Common myeloid progenitor, CD34-positive (primary cell): ENCODE measurements around the gene EXOC3.

Experiments used
- CTCF ChIA-PET: fragments of 350-600 bp; sonication (Branson Sonifier 250); formaldehyde crosslinking; loops from one replicate; lab custom pipeline; 2021; ENCODE audit warnings: antibody characterized with exemption; lab: Charles Lee
- POLR2A ChIA-PET: fragments of 350-600 bp; sonication (Branson Sonifier 250); formaldehyde crosslinking; loops from one replicate; lab custom pipeline; 2021; ENCODE audit warnings: antibody characterized with exemption; lab: Charles Lee
- DNase-seq, 3 donors: peaks; one replicate each; pipeline versions ENCODE4 v3.0.0 to v3.0.0-alpha.2; 2013
- H3K27ac ChIP-seq, 2 experiments: 1 replicate in 1 of 2; 2 replicates in 1 of 2; pipeline ENCODE4 v1.7.0; 2013; ENCODE audit warnings: inconsistent platforms in 2 of 2, low read length in 2 of 2, mild to moderate bottlenecking in 2 of 2, low read depth in 1 of 2, moderate library complexity in 1 of 2; ENCODE audit not compliant: severe bottlenecking in 2 of 2, insufficient read depth in 1 of 2, poor library complexity in 1 of 2
- H3K27me3 ChIP-seq, 5 experiments: replicated peaks in 2 of 5; 1 replicate in 3 of 5; 2 replicates in 2 of 5; pipeline versions ENCODE4 v1.6.1 to v1.7.0; 2013; ENCODE audit warnings: low read length in 4 of 5, mild to moderate bottlenecking in 2 of 5, moderate library complexity in 2 of 5, inconsistent platforms in 1 of 5; ENCODE audit not compliant: insufficient read depth in 5 of 5, control insufficient read depth in 4 of 5
- H3K36me3 ChIP-seq, 4 experiments: 1 replicate in 2 of 4; 2 replicates in 2 of 4; pipeline versions ENCODE4 v1.6.1 to v1.7.0; 2013; ENCODE audit warnings: low read length in 3 of 4, control low read depth in 1 of 4, mild to moderate bottlenecking in 1 of 4; ENCODE audit not compliant: control insufficient read depth in 4 of 4, insufficient read depth in 4 of 4
- H3K4me1 ChIP-seq, 4 experiments: 1 replicate in 3 of 4; 2 replicates in 1 of 4; pipeline versions ENCODE4 v1.6.1 to v1.7.1; 2013; ENCODE audit warnings: low read length in 3 of 4, mild to moderate bottlenecking in 3 of 4, control low read depth in 1 of 4, inconsistent platforms in 1 of 4, moderate library complexity in 1 of 4; ENCODE audit not compliant: control insufficient read depth in 4 of 4, insufficient read depth in 4 of 4; ENCODE audit errors: control extremely low read depth in 1 of 4
- H3K4me3 ChIP-seq, 7 experiments: 1 replicate in 4 of 7; 2 replicates in 3 of 7; pipeline versions ENCODE4 v1.5.1 to v1.7.0; 2013; ENCODE audit warnings: mild to moderate bottlenecking in 7 of 7, low read length in 6 of 7, moderate library complexity in 6 of 7, inconsistent platforms in 2 of 7, low read depth in 2 of 7, control low read depth in 1 of 7; ENCODE audit not compliant: insufficient read depth in 4 of 7, control insufficient read depth in 1 of 7; ENCODE audit errors: extremely low read depth in 1 of 7
- H3K9me3 ChIP-seq, 5 experiments: 1 replicate in 4 of 5; 2 replicates in 1 of 5; pipeline versions ENCODE4 v1.6.1 to v1.7.1; 2013; ENCODE audit warnings: low read length in 4 of 5, mild to moderate bottlenecking in 2 of 5, inconsistent platforms in 1 of 5, low read depth in 1 of 5, moderate library complexity in 1 of 5; ENCODE audit not compliant: control insufficient read depth in 4 of 5, insufficient read depth in 2 of 5; ENCODE audit errors: control extremely low read depth in 1 of 5
- WGBS: methylation state at CpG from one replicate; pipeline ENCODE4 v1.1.5; 2013; ENCODE audit not compliant: insufficient coverage; 5-methylcytosine and 5-hydroxymethylcytosine counted together

EXOC3 gene

DNA sequence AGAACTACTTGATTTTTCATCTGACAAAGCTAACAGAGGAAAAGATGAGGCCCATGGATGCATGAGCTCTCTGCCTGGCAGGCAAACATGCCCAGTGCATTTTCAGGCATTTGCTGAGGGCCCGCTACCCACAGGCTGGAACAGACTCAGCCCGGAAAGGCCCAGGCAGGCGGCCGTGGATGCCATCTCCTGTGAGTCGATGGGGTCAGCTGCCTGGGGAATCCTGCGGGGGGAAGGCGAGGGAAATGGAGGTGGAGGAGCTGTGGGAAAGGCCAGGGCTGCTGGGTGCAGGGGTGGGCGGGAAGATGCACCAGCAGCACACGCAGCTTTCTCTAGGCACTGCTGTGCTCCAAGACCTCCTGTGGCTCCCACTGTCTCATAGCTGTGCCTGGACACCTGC, 67.5 kb downstream of the EXOC3 start:
- ChIA-PET POLR2A (no interaction called here), CTCF (interaction anchor here (1.2 to 1.8 kb wide), 3 partner anchors 8 to 17 kb away, joined by 3 to 6 read pairs (median 4); no protein-coding TSS in a partner anchor)
- Histone ChIP-seq H3K27me3 (peaks cover 0 to 28% (median 7%) of the 10 kb centered on the region in 5 experiments), H3K4me1 (peaks cover 0 to 3% (median under 1%) of the 10 kb centered on the region in 4 experiments), H3K36me3 (no peaks in the 10 kb centered on the region), H3K9me3 (peaks cover 0 to 4% (median 0%) of the 10 kb centered on the region in 5 experiments), H3K4me3 (no peak overlapping the region), H3K27ac (no peak overlapping the region)
- WGBS, result 93% methylated on average over 9 of the region's 9 CpGs
- no peak for DNase-seq

DNA sequence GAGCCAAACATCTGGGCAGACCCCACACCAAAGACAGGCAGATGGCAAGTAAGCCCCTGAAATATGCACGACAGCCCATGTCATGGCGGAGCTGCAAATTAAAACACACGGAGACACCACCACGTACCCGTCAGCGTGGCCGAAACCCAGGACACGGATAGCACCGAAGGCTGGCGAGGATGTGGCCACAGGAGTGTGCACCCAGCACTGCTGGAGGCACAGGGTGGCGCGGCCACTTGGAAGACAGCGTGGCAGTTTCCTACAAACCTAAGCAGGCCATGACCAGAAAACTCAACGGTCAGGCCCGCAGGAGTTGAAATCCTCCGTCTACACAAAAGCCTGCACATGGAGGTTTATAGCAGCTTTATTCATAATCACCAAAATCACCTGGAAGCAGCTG, 68.5 kb downstream of the EXOC3 start:
- ChIA-PET CTCF (interaction anchor here (1.2 to 1.8 kb wide), 3 partner anchors 9 to 18 kb away, joined by 3 to 6 read pairs (median 4); no protein-coding TSS in a partner anchor), POLR2A (no interaction called here)
- Histone ChIP-seq H3K4me1 (peaks cover 0 to 3% (median under 1%) of the 10 kb centered on the region in 4 experiments), H3K36me3 (no peaks in the 10 kb centered on the region), H3K9me3 (peaks cover 0 to 4% (median 0%) of the 10 kb centered on the region in 5 experiments), H3K27ac (no peak overlapping the region), H3K27me3 (peaks cover 0 to 34% (median 7%) of the 10 kb centered on the region in 5 experiments), H3K4me3 (no peak overlapping the region)
- no peak for DNase-seq
- 94% methylated on average over 14 of the region's 16 CpGs for WGBS

DNA sequence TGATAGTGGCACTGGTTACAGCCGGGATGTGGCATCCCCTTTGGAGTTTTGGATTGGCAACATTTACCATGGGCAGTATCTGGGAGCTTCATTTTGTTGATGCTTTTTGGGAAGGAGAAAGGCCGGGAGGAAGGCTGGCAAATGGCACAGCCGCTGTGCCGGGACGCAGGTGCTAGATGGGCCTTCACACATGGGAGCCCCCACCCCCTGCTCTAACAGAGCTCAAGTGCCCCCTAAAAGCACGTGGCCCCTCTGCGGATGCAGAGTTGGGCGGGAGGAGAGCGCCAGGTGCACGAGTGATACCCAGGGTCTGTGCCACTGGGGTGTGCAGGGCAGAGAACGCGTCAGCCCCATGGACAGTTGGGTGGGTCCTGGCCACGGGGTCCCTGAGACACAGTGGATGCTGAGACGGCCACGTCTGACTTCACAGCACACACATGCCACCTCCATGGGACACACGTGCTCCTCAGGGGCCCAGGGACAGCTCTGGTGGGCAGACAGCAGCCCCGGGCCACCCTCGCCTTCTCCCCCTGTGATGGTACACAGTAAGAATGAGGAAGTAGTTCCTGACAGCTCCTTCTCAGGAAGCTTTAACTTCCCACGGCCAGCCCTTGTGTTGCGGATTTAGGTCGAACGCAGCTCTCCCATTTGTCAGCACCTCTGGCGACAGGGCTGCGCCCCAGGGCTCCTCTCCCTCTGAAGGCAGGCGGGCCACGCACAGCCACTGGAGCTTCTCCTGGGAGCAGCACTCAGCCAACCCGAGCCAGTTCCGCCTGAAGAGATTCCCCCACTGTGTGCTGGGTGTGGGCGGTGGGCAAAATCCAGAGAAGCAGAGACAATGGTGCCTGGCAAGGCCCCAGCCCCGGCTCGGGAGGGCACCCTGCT, 70.5 kb downstream of the EXOC3 start:
- peaks cover 0 to 2% (median 0%) of the 10 kb centered on the region in 5 experiments for H3K9me3 ChIP-seq
- H3K36me3 ChIP-seq, result no peaks in the 10 kb centered on the region
- H3K27me3 ChIP-seq, result peaks cover 0 to 45% (median 7%) of the 10 kb centered on the region in 5 experiments
- ChIA-PET CTCF (interaction anchor here (1.1 to 2.7 kb wide), 2 partner anchors 12 to 24 kb away, joined by 3 to 9 read pairs; no protein-coding TSS in a partner anchor), POLR2A (no interaction called here)
- H3K27ac ChIP-seq, result no peak overlapping the region
- 60% methylated on average over 27 of the region's 31 CpGs for WGBS
- no peak overlapping the region for H3K4me3 ChIP-seq
- H3K4me1 ChIP-seq, result peaks cover 0 to 3% (median under 1%) of the 10 kb centered on the region in 4 experiments
- DNase-seq, result no peak

DNA sequence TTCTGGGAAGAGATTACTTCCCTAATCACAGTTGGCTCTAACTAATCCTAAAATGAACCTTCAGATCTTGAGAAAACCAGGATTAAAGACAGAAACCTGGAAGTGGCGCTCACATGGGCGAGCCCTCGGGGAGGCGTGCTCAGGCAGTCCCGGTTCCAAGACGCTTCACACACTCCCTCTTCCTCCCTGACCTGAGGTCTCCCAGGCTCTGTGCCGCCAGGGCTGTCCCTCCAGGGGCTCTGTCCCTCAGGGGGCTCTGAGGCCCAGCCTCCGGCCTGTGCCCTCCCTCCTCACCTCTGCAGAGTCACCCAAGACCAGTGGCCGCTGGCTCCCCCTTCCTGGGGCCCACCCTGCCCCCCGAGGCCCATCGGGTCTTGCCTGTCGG, 71.1 kb downstream of the EXOC3 start:
- WGBS, result 78% methylated on average over 11 of the region's 12 CpGs
- H3K4me3 ChIP-seq, result no peak overlapping the region
- no peak overlapping the region for H3K27ac ChIP-seq
- peaks cover 0 to 46% (median 9%) of the 10 kb centered on the region in 5 experiments for H3K27me3 ChIP-seq
- CTCF ChIA-PET, result interaction anchor here (1.1 to 2.7 kb wide), 2 partner anchors 11 to 25 kb away, joined by 3 to 9 read pairs; no protein-coding TSS in a partner anchor
- POLR2A ChIA-PET, result no interaction called here
- H3K4me1 ChIP-seq, result peaks cover 0 to 3% (median under 1%) of the 10 kb centered on the region in 4 experiments
- H3K9me3 ChIP-seq, result peaks cover 0 to 2% (median 0%) of the 10 kb centered on the region in 5 experiments
- DNase-seq, result no peak
- no peaks in the 10 kb centered on the region for H3K36me3 ChIP-seq

DNA sequence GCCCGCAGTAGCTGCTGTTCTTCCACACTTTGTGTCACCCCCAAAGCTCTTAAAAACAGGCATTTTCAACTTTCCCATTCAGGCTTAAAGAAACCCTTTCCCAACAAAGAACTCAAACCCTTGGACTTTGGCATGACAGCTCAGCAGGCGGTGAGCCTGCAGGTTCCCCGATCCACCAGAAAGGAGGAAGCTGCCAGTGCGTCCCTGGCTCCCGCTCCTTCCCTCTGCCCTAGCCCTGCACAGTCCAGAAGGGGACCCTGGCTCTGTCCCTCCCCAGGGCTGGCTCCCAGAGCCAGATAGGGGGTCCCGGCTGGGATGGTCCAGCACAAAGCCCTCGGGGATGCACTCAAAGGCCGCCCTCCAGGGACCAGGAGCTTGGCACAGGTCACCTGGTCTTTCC, 71.7 kb downstream of the EXOC3 start:
- WGBS, result 66% methylated on average over 3 of the region's 8 CpGs
- ChIA-PET POLR2A (no interaction called here), CTCF (interaction anchor here (2.7 kb wide), 1 partner anchor 11 kb away, joined by 9 read pairs; no protein-coding TSS in a partner anchor)
- H3K9me3 ChIP-seq, result peaks cover 0 to 2% (median 0%) of the 10 kb centered on the region in 5 experiments
- H3K4me3 ChIP-seq, result no peak overlapping the region
- peaks cover 0 to 50% (median 9%) of the 10 kb centered on the region in 5 experiments for H3K27me3 ChIP-seq
- peaks cover 0 to 3% (median under 1%) of the 10 kb centered on the region in 4 experiments for H3K4me1 ChIP-seq
- no peak overlapping the region for H3K27ac ChIP-seq
- DNase-seq, result no peak
- H3K36me3 ChIP-seq, result no peaks in the 10 kb centered on the region

DNA sequence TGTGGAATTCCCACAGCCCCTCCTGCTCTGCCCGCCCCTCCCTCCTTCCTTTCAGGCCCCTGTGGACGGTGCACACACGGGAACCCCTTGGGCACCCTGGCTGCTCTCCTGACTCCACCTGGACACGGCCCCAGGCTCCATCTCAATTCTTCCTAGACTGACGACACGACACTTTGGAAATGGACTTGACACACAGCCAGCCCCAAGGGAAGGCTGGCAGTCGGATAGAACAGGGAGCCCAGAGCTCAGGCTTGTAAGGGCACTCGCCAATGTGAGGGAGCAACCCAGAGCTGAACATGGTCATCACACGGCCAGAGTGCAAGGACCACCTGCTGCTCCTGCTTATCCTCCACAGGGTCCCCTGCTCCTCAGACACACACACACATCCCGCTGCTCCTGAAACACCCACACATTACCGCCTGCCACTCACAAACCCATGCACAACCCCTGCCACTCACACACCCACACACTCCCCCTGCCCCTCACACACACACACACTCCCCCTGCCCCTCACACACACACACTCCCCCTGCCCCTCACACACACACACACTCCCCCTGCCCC, 72.4 kb downstream of the EXOC3 start:
- no peak overlapping the region for H3K4me3 ChIP-seq
- 81% methylated on average over 10 of the region's 11 CpGs for WGBS
- DNase-seq, result no peak
- peaks cover 0 to 54% (median 9%) of the 10 kb centered on the region in 5 experiments for H3K27me3 ChIP-seq
- H3K9me3 ChIP-seq, result peaks cover 0 to 2% (median 0%) of the 10 kb centered on the region in 5 experiments
- no peaks in the 10 kb centered on the region for H3K36me3 ChIP-seq
- CTCF ChIA-PET, result no interaction called here
- H3K4me1 ChIP-seq, result peaks cover 0 to 3% (median under 1%) of the 10 kb centered on the region in 4 experiments
- no peak overlapping the region for H3K27ac ChIP-seq
- POLR2A ChIA-PET, result no interaction called here
